Astrocyte of the hippocampus (primary cell): ENCODE results near the gene SLC46A3.
"Not testable (repeated sequence)": the region's sequence is repeated elsewhere in the genome, so short reads cannot be mapped to it uniquely, and the experiment has no call there.

ENCODE experiments used
- DNase-seq: peaks from one replicate; pipeline ENCODE4 v3.0.0; 2011; ENCODE audit warnings: low read depth, low spot score

Gene SLC46A3, protein sequence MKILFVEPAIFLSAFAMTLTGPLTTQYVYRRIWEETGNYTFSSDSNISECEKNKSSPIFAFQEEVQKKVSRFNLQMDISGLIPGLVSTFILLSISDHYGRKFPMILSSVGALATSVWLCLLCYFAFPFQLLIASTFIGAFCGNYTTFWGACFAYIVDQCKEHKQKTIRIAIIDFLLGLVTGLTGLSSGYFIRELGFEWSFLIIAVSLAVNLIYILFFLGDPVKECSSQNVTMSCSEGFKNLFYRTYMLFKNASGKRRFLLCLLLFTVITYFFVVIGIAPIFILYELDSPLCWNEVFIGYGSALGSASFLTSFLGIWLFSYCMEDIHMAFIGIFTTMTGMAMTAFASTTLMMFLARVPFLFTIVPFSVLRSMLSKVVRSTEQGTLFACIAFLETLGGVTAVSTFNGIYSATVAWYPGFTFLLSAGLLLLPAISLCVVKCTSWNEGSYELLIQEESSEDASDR

DNA sequence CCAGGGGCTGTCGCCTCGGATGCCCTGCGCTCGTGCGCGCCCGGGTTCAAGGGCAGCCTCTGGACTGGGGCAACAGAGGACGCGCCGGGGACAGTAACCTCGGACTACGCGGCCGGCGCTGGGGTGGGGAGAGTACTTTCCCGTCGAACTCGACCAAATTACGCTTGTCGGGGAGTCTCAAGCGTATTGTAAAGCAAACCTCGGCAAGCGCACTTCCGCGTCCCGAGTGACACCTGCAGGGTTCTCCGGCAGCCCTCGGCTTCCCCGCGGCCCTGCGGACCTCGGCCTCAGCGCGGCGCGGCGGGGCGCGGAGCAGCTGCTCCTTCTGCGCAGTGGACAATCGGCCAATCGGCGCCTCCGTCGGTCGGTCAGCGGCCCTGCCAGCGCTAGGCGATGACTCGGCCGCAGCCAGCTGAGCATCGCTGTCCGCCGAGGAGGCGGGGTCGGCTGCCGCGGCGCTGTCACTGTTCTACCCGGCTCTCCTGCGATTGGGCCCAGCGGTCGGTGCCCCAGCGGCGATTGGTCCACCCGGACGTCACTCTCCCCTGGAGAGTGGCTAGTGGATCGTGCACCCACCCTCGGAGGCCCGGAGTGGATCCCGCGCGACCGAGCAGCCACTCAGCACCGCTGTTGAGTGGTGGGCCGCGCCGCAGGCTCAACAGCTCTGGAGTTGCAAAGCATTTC is at the start of gene SLC46A3:
Gene SLC46A3, minus strand, starts transcription at position 428 of the 684 bp plus-strand sequence. CDS start 972 bp downstream, outside the sequence.
- DNase-seq, result peak; percentile 99

DNA sequence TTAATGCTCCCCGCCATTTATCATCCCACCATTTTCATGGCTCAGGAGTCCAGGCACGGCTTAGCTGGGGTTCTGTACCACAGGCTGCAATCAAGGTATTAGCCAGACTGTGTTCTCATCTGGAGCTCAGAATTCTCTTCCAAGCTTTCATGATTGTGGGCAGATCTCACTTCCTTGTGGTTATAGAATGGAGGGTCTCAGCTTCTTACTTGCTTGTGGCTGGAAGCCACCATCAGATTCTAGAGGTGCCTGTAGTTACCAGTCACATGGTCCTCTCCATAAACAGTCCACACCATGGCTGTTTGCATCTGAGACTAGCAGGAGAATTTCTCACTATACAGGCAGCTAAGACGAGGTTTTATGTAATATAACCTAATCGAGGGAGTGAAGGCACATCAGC is 45.1 kb upstream of the SLC46A3 start:
- no peak for DNase-seq

DNA sequence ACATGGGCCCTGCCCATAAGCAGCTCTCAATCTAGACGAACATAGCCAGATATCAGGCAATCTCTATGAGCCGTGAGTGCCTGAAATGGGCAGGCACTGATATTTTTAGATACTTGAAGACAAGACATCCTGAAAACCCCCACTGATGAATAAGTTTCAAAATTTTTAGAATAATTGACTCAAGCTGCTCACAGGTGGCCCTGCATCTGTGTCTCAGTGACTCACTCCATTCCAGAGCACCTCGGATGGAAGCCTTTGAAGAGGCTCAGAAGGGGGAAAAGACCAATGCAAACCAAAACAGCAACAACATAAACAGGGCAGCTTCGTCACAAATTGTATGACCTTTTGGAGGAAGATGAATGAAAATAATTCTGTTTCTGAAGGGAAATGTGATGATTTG is 42.8 kb upstream of the SLC46A3 start:
- no peak for DNase-seq

DNA sequence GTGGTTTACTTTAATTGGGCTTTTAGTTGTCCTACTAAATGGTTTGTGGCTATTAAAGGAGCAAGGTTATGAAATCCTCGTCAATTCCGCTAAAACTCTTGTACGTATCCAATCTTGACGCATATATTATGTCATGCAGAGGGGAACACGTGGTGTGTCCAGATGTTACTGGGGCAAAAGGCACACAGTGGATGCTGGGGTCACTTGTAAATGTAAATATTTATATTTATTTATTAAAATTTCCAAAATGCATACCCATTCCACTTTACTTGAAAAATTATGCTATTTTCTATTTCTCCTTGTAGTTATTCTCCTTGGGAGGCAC is 36.7 kb upstream of the SLC46A3 start:
- no peak for DNase-seq

DNA sequence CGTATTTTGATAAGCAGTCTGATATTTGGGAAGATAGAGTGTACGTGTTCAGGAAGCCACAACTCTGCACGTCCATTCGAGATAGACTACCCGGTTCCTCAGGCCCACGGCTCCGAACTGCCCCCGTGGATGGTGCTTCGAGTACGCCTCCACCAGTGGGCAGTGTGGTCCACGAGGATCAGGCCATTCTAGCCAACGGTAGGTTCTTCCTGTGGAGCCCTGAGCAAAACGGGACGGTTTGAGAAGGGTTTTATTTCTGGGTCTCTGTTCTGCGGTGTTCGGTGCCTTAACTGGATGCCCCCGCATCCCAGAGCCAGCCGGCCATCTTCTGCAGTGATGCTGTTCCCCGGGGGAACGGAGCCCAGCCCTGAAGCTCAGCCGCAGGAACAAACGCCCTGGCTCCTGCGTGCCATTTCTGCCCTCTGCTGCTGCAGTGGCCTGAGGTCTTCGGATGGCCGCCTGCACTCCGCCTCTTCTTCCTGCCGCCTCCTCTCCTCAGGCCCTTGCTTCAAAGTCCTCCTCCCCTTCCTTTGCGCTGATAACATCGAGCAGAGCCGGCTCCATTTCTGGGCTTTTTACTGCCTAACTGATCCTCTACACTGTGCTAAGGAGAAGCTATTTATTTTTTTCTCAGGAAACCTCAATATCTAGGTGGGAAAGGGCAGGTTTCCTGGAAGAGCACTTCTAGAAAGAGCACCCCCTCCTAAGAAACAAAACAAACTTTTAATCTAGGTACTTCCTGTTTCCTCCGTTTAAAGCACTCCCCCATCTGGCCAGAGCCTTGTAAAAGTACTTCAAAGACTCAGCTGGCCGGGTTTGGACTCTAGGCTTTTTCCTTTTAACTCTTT is 36.2 kb upstream of the SLC46A3 start:
- no peak for DNase-seq

DNA sequence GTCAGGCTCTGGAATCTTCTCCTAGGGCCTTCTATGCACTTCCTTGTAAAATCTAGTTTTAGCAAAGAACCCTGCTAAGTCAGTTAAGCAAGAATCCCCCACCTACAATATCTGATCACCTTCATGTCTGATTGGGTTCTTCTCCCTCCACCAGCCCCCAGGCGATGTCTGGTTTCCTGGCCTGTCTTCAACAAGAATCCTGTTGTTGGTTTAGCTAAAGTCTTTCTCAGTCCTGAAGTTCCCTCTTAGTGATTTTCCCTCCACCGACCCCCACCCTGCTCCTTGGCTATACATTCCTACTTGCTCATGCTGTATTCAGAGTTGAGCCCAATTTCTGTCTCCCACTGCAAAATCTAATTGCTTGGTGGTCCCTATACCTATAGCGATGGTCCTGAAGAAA is 35.2 kb upstream of the SLC46A3 start:
- no peak for DNase-seq

DNA sequence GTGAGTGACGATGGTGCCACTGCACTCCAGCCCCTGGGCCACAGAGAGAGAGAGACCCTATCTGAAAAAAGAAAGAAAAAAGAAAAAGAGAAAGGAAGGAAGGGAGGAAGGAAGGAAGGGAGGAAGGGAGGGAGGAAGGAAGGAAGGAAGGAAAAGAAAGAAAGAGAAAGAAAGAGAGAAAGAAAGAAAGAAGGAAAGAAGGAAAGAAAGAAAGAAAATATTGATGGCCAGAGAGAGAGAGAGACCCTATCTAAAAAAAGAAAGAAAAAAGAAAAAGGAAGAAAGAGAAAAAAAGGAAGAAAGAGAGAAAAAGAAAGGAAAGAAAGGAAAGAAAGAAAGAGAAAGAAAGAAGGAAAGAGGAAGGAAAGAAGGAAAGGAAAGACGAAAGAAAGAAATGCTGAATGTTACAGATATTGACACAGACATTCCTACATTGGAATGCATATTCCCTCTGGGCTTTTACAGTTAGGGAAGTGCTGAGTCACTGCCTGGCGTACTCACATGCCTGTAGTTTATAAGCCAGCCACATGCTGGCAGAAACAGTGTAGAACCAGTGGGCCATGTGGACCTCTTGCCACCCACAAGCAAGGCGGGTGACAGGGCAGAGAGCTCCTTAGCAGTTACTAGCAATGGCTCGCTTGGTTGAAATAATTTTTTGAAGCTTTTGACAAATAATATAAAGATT is 34.6 kb upstream of the SLC46A3 start:
- peak; percentile 78 for DNase-seq

DNA sequence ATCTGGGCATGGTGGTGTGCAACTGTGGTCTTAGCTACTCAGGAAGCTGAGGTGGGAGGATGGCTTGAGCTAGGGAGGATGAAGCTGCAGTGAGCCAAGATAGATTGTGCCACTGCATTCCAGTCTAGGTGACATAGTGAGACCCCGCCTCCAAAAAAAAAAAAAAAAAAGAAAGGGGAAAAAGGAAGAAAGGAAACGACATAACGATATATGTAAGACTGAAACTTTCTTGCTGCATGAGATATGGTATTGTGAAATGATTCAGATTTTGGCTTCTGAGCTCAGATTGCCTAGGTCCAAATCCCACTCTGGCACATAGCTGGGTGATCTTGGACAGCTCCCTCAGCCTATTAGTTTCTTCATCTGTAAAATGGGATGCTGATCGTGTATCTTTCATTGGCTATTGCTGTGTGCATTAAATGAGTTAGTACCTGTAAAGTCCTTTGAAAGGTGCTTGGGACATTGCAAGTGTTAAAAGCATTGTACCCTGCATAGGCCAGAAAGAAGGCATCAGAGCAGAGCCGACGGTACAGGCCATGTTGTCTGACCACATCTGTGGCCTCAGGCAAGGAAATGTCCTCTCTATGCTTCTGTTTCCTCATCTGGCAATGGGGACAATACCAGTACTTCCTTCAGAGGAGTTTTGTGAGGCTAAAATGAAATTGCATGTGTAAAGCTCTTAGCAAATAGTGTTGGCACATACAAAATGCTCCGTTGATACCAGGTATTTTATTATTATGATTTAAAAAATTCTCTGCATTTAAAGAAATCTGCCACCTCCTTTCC is 32.6 kb upstream of the SLC46A3 start:
- DNase-seq, result no peak

DNA sequence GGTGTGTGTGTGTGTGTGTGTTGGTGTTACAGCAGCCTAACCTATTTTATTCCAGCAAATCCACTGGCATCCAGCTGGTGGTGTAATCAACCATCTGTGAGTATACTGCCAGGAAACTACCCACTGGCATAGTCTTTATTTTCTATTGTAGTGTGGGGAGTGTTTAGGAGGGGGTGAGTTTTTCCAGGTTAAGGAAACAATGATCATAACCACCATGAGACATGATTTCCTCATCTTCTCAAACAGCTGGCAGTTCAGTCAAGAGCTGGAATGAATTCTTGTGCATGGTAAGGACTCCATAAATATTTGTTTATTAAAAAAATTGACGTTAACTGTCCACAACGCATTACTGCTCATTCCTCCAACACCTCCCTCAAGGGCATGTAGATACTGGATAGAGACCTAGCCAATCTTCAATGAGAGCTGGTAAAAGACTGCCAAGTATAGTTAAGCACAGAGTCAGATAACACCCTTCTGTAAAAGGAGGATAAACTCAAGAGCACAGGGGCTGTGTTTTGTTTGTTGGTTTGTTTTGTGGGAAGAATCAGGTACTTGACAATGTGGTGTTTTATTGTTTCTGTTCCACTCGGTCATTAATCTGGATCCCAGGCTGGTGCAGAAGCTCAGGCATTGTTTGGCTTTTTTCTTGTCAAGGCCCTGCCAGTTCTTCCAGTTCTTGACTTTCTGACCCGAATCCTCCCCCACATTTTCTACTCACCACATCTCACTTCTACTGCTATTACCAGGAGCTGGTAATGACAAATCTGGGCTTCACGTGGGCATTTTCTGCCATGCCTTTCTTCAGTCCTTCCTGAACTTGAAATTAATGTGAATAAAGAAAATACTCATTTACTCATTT is 31.6 kb upstream of the SLC46A3 start:
- DNase-seq, result no peak

DNA sequence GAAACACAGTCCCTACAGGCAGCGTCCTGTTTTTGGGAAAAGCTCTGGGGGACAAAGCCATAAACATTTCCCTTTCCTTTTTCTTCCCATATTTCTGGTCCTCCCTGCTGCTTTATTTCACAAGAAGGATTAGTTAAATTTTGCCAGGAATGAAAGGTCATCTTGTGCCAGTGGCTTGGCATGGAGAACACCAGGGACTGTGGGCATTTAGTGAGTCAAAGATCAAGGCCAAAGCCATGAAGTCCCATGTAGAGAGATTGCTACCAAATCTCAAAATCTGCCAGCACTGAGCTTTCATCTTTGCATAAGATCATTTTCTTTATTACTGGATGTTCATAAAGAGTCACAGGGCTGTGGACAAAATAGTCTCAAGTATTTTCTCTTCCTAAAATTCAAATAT is 29.1 kb upstream of the SLC46A3 start:
- DNase-seq, result no peak

DNA sequence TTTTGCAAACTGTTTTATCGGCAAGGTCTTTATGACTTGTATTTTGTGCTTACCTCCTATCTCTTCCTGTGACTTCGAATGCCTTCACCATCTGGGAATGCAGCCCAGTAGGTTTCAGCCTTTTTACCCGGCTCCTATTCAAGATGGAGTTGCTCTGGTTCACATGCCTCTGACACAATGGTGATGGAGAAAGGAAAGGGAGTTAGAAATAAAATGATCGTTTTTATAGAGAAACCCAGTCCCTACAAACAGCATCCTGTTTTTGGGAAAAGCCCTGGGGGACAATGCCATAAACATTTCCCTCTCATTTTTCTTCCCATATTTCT is 27.5 kb upstream of the SLC46A3 start:
- DNase-seq, result no peak

DNA sequence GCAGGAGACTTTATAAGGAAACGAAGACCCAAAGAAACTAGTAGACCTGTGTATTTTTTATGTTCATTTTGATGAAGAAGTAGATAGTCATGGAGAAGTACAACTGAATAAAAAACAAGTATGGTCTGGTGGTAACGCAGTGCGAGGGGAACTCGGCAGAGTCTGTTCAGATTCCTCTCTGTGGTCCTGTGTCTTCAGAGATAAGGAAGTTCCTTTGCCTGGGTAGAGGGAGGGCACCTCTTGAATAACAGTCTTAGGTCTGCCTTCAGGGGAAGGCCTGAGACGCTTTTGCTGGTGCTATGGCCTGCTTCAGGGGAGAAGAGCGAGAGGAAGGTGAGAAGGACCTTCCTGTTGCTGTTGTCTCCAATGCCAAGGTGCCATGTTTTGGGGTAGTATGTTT is 25.9 kb upstream of the SLC46A3 start:
- no peak for DNase-seq

DNA sequence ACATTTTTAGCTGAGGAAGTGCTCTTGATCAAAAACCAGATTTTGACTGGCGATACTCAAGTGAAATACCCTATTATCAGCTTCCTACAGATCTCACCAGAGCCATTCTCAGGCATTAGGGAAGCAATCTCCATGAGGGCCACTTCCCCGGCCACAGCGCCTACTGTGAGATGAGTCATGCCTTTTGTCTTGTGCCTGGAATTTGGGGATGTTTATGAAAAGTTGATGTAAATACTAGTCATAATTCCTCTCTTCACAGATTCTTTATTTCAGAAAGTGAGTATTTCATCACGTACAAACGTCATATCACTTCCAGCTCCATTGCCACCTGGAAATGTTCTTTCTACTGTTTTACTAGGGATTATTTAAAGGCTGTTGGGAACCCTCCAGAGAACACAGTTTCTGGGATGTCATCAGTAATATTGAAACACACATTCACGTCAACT is 25.3 kb upstream of the SLC46A3 start:
- DNase-seq, result peak; percentile 19

DNA sequence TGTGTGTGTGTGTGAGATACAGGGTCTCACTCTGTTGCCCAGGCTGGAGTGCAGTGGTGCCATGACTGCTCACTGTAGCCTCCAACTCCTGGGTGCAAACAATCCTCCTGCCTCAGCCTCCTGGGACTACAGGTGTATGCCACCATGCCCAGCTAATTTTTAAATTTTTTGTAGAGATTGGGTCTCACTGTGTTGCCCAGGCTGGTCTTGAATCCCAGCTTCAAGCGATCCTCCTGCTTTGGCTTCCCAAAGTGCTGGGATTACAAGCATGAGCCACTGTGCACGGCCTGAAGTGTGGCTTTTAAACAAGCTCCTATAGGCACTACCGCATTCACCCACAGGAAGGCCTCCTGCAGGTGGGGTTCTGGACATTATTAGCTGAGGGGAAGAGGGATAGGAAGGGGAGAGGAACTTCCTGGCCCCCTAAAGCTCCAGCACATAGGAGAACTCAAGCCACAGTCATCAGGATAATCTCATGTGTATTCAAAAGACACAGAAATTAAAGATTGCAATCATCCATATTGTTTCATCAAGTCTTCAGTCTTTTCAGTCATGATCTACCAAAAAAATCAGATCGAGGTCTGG is 24.8 kb upstream of the SLC46A3 start:
- no peak for DNase-seq

DNA sequence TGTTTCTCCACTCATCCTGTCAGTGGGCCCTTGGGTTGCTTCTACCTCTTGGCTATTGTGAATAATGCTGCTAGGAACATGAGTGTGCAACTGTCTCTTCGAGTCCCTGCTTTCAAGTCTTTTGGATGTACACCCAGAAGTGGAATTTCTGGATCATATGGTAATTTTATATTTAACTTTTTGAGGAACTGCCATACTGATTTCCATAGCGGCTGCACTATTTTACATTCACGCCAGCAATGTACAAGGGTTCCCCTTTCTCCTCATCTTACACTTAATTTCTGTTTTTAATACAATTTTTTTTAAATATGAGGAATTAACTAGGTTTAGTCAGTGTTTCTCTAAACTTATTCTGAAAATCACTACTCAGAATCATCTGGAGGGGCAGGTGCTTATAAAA is 24.2 kb upstream of the SLC46A3 start:
- no peak for DNase-seq

DNA sequence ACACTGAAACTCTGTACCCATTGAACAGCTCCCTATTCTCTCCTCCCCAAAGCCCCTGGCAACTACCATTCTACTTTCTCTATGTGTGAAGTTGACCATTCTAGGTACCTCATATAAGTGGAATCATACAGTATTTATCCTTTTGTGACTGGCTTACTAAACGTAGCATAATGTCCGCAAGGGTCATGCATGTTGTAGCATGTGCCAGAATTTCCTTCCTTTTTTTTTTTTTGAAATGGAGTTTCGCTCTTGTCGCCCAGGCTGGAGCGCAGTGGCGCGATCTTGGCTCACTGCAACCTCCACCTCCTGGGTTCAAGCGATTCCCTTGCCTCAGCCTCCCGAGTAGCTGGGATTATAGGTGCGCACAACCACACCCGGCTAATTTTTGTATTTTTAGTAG is 23.7 kb upstream of the SLC46A3 start:
- not testable (repeated sequence) for DNase-seq

DNA sequence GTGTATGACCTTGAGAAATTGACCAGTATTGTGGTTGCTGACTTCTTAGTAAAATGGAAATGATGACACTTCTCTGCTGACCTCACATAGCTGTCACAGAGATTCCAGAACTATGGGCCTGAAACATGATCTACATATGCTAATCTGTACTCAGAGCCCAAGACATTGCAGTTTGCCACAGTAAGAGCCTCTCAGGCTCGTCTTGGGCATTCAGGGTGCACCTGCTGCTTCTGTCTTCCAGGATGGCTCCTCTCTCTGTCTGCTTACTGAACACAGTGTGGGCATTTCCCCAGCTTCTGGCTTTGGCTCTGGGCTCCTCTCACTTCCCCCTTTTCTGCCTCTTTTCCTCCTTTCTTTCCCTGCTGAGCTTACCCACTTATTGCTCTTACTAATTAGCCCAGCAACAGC is 22.3 kb upstream of the SLC46A3 start:
- DNase-seq, result no peak

DNA sequence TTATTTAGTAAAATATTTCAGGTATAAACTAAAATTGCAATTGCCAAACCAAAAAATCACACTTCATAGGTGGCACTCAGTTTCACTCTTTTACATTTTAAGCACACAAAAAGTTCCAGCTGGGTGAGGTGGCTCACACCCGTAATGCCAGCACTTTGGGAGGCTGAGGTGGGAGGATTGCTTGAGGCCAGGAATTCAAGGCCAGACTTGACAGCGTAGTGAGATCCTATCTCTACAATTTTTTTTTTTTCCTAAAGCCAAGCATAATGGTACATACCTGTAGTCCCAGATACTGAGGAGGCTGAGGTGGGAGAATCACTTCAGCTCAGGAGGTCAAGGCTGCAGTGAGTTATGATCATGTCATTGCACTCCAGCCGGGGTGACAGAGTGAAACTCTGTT is 20.6 kb upstream of the SLC46A3 start:
- DNase-seq, result no peak

DNA sequence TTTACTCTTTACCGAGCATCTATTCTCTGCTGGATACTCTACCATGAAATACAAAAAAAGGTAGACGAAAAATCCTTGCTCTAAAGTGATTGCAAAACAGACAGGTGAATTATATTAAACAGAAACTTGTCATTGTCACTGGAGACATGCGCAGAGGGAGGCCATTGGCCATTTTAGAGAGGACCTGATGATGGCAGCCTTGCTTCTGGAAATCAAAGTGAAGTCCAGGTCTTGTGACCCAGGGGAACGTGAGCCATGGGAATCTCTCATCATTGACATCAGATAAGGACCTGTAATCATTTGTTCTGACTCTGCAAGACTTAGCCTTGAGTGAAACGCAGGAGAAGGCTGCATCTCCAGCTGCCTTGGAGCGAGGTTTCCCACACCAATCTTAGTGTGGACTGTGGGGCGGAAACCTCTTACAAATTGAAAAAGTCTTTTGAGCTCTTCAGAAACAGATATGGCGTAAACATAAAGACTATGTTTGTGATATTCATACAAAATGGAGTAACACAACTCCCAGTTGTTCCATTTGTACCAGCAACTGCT is 16.8 kb upstream of the SLC46A3 start:
- no peak for DNase-seq
